Measurements from ENCODE around the gene SCN5A. TPM values are rescaled to one million over a fixed set of nuclear protein-coding genes. Genes with fewer than 3 reads are reported as not detected.

SCN5A gene
- total and polyA plus RNA-seq, 3 donors from 2014 or later = 0.63 to 0.99 (median 0.73) TPM

DNA sequence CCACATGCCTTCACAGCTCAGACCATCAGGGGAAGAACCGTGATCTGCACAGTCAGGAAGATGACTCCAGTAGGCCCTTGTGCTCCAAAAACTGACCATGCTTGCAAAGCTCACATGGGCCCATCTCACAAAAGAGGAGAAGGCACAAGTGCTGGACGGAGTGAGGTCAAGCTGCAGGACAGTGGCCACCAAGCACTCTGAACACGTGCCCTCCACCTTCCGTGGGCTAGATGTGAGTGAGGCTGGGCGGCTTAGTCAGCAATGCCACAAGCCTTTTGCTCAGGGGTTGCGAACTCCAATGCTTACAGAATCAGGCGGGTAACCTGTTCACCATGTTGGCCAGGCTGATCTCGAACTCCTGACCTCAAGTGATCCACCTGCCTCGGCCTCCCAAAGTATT lies 70.9 kb downstream of the SCN5A start:
- WGBS, 2 donors = 95 to 100% methylated on average over 8 to 9 of the region's 9 CpGs
- Histone ChIP-seq H3K4me3 (no peak overlapping the region), H3K9me3 (no peaks in the 10 kb centered on the region), H3K4me1 (no peaks in the 10 kb centered on the region), H3K27ac (no peak overlapping the region), H3K36me3 (ENCODE audit: low read depth, missing control alignments) (no peaks in the 10 kb centered on the region), H3K27me3 (no peaks in the 10 kb centered on the region)
- intact Hi-C loops (cut with DNase I; ENCODE audit: low total_unique reads) = no loop called here
- DNase-seq = no peak
- TF ChIP-seq, protein P1, sequence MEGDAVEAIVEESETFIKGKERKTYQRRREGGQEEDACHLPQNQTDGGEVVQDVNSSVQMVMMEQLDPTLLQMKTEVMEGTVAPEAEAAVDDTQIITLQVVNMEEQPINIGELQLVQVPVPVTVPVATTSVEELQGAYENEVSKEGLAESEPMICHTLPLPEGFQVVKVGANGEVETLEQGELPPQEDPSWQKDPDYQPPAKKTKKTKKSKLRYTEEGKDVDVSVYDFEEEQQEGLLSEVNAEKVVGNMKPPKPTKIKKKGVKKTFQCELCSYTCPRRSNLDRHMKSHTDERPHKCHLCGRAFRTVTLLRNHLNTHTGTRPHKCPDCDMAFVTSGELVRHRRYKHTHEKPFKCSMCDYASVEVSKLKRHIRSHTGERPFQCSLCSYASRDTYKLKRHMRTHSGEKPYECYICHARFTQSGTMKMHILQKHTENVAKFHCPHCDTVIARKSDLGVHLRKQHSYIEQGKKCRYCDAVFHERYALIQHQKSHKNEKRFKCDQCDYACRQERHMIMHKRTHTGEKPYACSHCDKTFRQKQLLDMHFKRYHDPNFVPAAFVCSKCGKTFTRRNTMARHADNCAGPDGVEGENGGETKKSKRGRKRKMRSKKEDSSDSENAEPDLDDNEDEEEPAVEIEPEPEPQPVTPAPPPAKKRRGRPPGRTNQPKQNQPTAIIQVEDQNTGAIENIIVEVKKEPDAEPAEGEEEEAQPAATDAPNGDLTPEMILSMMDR (IDR thresholded peaks at IDR 0.05) = no peak
- no peak for TF ChIP-seq POLR2A (IDR thresholded peaks at IDR 0.05)

DNA sequence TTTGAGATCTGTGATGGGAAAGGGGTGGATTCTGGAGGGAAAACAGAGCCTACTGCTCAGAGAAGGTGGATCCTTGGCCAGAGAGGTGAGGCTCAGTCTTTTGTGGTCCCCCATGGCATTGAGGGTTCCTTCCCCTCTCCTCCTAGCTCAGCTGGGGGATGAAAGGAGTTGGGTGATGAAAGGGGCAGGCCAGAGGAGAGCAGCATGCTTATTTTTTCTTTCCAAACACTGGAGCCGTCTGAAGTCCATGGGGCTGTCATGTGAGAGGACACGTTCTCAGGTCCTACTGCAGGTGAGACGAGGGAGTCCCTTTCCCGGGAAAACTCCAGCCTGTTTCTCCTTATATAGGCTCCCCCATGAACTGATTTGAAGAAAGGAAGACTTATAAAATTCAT lies 71.4 kb downstream of the SCN5A start:
- no peak for TF ChIP-seq POLR2A (IDR thresholded peaks at IDR 0.05)
- TF ChIP-seq, protein P1 (IDR thresholded peaks at IDR 0.05) = no peak
- Histone ChIP-seq H3K36me3 (ENCODE audit: low read depth, missing control alignments) (no peaks in the 10 kb centered on the region), H3K27me3 (no peaks in the 10 kb centered on the region), H3K4me1 (no peaks in the 10 kb centered on the region), H3K4me3 (no peak overlapping the region), H3K27ac (no peak overlapping the region), H3K9me3 (no peaks in the 10 kb centered on the region)
- no peak for DNase-seq
- intact Hi-C loops (cut with DNase I; ENCODE audit: low total_unique reads) = no loop called here
- WGBS, 2 donors = 93 to 98% methylated on average over 2 to 4 of the region's 4 CpGs

DNA sequence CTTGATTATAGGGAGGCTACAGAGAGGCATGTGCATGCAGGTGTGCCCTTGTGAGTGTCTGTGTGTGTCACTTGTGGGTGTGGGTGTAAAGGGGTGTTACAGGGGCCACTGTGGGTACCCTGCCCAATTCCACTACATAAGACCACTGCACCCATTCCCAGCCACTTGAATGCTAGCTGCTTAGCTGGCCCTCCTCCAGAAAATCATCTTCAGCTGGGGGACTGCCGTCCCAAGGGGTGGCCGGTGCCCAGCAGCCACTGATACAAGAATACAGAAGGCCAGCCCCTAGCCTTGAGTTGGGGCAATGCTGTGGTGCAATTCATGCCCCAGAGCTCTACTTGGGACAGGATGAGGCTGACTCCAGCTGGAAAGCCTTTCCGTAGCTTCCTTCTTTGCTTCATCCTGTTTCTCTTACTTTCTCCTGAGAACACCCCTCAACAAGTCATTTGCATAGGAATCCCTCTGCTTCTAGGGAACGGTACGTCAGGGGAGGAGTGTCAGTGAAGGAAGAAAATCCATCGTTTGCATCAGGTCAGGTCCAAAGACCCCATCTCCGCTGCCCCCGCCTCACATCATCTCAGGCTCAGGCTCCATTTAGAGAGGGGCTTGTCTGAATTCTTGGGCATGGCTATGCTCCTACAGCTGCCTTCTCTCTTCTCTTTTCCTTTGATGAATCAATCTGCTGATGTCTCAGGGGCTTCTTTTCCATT lies 72.0 kb downstream of the SCN5A start:
- no peak for DNase-seq

DNA sequence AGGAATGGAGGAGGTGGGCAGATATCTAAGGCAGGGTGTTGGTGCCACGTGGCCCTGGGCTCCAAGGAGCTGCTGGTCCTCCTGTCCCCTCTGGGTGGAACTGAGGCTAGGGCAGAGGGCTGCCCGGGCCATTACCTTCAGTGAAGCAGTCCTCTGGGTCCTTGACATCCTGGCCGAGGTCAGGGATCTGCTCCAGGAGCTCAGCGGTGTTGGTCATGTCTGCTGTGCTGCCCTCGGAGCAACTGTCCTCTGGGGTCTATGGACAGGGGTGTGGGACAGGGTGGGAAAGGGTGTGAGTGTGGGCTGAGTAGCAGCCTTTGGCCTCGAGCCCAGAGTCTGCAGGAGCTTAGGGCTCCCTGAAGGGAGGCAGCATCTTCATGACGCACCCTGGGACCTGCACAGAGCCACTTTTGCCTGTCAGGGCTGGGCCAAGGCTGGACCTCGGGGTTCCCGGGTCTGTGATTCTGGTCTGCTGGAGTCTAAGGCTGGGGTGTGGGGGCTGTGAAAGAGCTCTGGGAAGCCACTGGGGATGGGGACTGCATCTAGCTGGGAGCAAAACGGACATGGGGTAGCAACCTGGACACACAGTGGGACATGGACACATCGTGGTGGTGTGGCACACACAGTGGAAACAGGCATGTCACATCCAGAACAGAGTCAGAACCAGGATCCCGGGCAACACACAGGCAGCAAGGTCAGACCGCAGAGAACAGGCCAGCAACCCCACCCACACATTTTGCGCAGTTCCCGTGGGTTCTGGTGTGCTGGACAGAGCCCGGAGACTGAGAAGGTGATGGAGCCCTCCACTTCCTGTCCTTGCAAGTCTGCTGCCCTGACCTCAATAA lies 72.7 kb downstream of the SCN5A start:
- DNase-seq = peak; percentile 2
- no peaks in the 10 kb centered on the region for H3K4me1 ChIP-seq
- no peaks in the 10 kb centered on the region for H3K9me3 ChIP-seq
- no peak for TF ChIP-seq POLR2A (IDR thresholded peaks at IDR 0.05)
- TF ChIP-seq, protein P1 (IDR thresholded peaks at IDR 0.05) = no peak
- no peak overlapping the region for H3K27ac ChIP-seq
- intact Hi-C loops (cut with DNase I; ENCODE audit: low total_unique reads) = no loop called here
- H3K36me3 ChIP-seq (ENCODE audit: low read depth, missing control alignments) = no peaks in the 10 kb centered on the region
- H3K4me3 ChIP-seq = no peak overlapping the region
- 78 to 80% methylated on average over 14 to 15 of the region's 16 CpGs for WGBS, 2 donors
- H3K27me3 ChIP-seq = no peaks in the 10 kb centered on the region

More for the DNA sequence above, 72.0 kb downstream of the SCN5A start:
- Histone ChIP-seq H3K4me1 (no peaks in the 10 kb centered on the region), H3K9me3 (no peaks in the 10 kb centered on the region), H3K4me3 (no peak overlapping the region), H3K27me3 (no peaks in the 10 kb centered on the region), H3K36me3 (ENCODE audit: low read depth, missing control alignments) (no peaks in the 10 kb centered on the region), H3K27ac (no peak overlapping the region)
- intact Hi-C loops (cut with DNase I; ENCODE audit: low total_unique reads) = no loop called here
- TF ChIP-seq, protein P1 (IDR thresholded peaks at IDR 0.05) = no peak
- TF ChIP-seq POLR2A (IDR thresholded peaks at IDR 0.05) = no peak
- WGBS, 2 donors = 78 to 81% methylated on average over 8 of the region's 8 CpGs
